Tibial artery (tissue), 4 donors: ENCODE data around the gene PCDH9.

Source experiments
- DNase-seq, 2 donors: peaks; one replicate each; pipeline ENCODE4 v3.0.0-alpha.2; 2019
- H3K27ac ChIP-seq, 2 donors: fragments of 200-600 bp; sonication (generic) in 1 of 2; 1 replicate in 1 of 2; 2 replicates in 1 of 2; pipeline ENCODE4 v1.5.1; 2018 to 2019; ENCODE audit warnings: mild to moderate bottlenecking in 1 of 2
- H3K27me3 ChIP-seq, 2 donors: fragments of 200-600 bp; sonication (generic) in 1 of 2; one replicate each; pipeline versions ENCODE4 v1.5.1 to v1.6.0; 2016 to 2019
- H3K36me3 ChIP-seq, 3 donors: fragments of 200-600 bp; sonication (generic) in 2 of 3; one replicate each; pipeline ENCODE4 v1.5.1; 2016 to 2019; ENCODE audit warnings: mild to moderate bottlenecking in 2 of 3
- H3K4me1 ChIP-seq, 4 donors: fragments of 200-600 bp; sonication (generic) in 2 of 4; 1 replicate in 3 of 4; 2 replicates in 1 of 4; pipeline ENCODE4 v1.5.1; 2016 to 2019
- H3K4me3 ChIP-seq, 2 donors: fragments of 200-600 bp; sonication (generic) in 1 of 2; 1 replicate in 1 of 2; 2 replicates in 1 of 2; pipeline ENCODE4 v1.5.1; 2018 to 2019; ENCODE audit warnings: mild to moderate bottlenecking in 2 of 2
- H3K9me3 ChIP-seq, 3 donors: fragments of 200-600 bp; sonication (generic) in 1 of 3; one replicate each; pipeline ENCODE4 v1.5.1; 2016 to 2019
- CTCF ChIP-seq, 2 experiments: fragments of 200-600 bp in 1 of 2; fragments of 450-650 bp in 1 of 2; IDR thresholded peaks; one replicate each; pipeline ENCODE4 v1.5.1; 2017 to 2019; ENCODE audit warnings: antibody characterized with exemption in 2 of 2, mild to moderate bottlenecking in 1 of 2, moderate library complexity in 1 of 2
- intact Hi-C: fragments of 100-400 bp; cut with DNase I; formaldehyde crosslinking; loops from one replicate; pipeline ENCODE4 v1.15.0; 2023; ENCODE audit warnings: low total_unique reads

The PCDH9 gene

GRCh38 chr13:66377569-66377968 lies 852.6 kb downstream of the PCDH9 start:
- Histone ChIP-seq H3K4me3 (no peak overlapping the region), H3K4me1 (no peaks in the 10 kb centered on the region), H3K9me3 (no peaks in the 10 kb centered on the region), H3K27ac (no peak overlapping the region), H3K36me3 (no peaks in the 10 kb centered on the region), H3K27me3 (no peaks in the 10 kb centered on the region)
- intact Hi-C loops, result no loop called here
- TF ChIP-seq CTCF (IDR thresholded peaks at IDR 0.05), result no peak
- DNase-seq, result no peak

- Histone ChIP-seq H3K27me3 (no peaks in the 10 kb centered on the region), H3K27ac (no peak overlapping the region), H3K9me3 (no peaks in the 10 kb centered on the region), H3K36me3 (no peaks in the 10 kb centered on the region), H3K4me3 (no peak overlapping the region), H3K4me1 (no peaks in the 10 kb centered on the region)
- no peak for DNase-seq
- no peak for TF ChIP-seq CTCF (IDR thresholded peaks at IDR 0.05)
- intact Hi-C loops, result no loop called here
These were observed 854.4 kb downstream of the PCDH9 start for GRCh38 chr13:66375756-66376155.

- H3K36me3 ChIP-seq, result no peaks in the 10 kb centered on the region
- TF ChIP-seq CTCF (IDR thresholded peaks at IDR 0.05), result no peak
- intact Hi-C loops, result loop anchor here (2.0 kb wide), 1 partner anchor 13 kb away; no protein-coding TSS in a partner anchor
These were observed 860.5 kb downstream of the PCDH9 start for GRCh38 chr13:66369666-66370065.

GRCh38 chr13:66367356-66367755 lies 862.8 kb downstream of the PCDH9 start:
- no peaks in the 10 kb centered on the region for H3K4me1 ChIP-seq
- H3K9me3 ChIP-seq, result no peaks in the 10 kb centered on the region
- no peak overlapping the region for H3K4me3 ChIP-seq
- DNase-seq, result no peak
- H3K27me3 ChIP-seq, result no peaks in the 10 kb centered on the region
- no peak for TF ChIP-seq CTCF (IDR thresholded peaks at IDR 0.05)
- H3K27ac ChIP-seq, result no peak overlapping the region
- intact Hi-C loops, result no loop called here
- H3K36me3 ChIP-seq, result no peaks in the 10 kb centered on the region

More at GRCh38 chr13:66369666-66370065, 860.5 kb downstream of the PCDH9 start:
- Histone ChIP-seq H3K4me3 (no peak overlapping the region), H3K9me3 (no peaks in the 10 kb centered on the region), H3K27me3 (no peaks in the 10 kb centered on the region), H3K4me1 (no peaks in the 10 kb centered on the region), H3K27ac (no peak overlapping the region)
- no peak for DNase-seq

- Histone ChIP-seq H3K36me3 (no peaks in the 10 kb centered on the region), H3K27ac (no peak overlapping the region), H3K9me3 (no peaks in the 10 kb centered on the region), H3K27me3 (no peaks in the 10 kb centered on the region), H3K4me1 (no peaks in the 10 kb centered on the region), H3K4me3 (no peak overlapping the region)
- no peak for DNase-seq
- TF ChIP-seq CTCF (IDR thresholded peaks at IDR 0.05), result no peak
- intact Hi-C loops, result no loop called here
These were observed 865.0 kb downstream of the PCDH9 start for GRCh38 chr13:66365101-66365500.

GRCh38 chr13:66364346-66364745 lies 865.8 kb downstream of the PCDH9 start:
- DNase-seq, result no peak
- TF ChIP-seq CTCF (IDR thresholded peaks at IDR 0.05), result no peak
- Histone ChIP-seq H3K9me3 (no peaks in the 10 kb centered on the region), H3K36me3 (no peaks in the 10 kb centered on the region), H3K27ac (no peak overlapping the region), H3K4me3 (no peak overlapping the region), H3K4me1 (no peaks in the 10 kb centered on the region), H3K27me3 (no peaks in the 10 kb centered on the region)
- intact Hi-C loops, result no loop called here
